Stimulated activated naive B cell treated with anti-CD40 and anti-IgM and Interleukin-4, amounts not matched to agents 10 μg/mL and 1 μg/mL and 100 μg/mL, for 72 hours (primary cell): ENCODE measurements around the gene JMJD8.

ENCODE experiments used
- ATAC-seq, 2 donors: fragments of 150-1000 bp; cut with Tn5 transposase; replicated peaks; 2 replicates each; pipeline ENCODE4 v1.10.0; 2021; ENCODE audit warnings: moderate library complexity in 1 of 2
- DNase-seq: peaks from one replicate; pipeline ENCODE4 v3.0.0; 2021
- H3K27ac Mint-ChIP-seq: one replicate; pipeline ENCODE4 v1.8.0; 2022; ENCODE audit warnings: mild to moderate bottlenecking, mixed read lengths
- H3K27me3 Mint-ChIP-seq, 2 donors: one replicate each; pipeline ENCODE4 v1.8.0; 2022; ENCODE audit warnings: mixed read lengths in 2 of 2
- H3K36me3 Mint-ChIP-seq, 2 donors: one replicate each; pipeline ENCODE4 v1.8.0; 2022; ENCODE audit warnings: mixed read lengths in 2 of 2, mild to moderate bottlenecking in 1 of 2
- H3K4me1 Mint-ChIP-seq, 2 donors: one replicate each; pipeline ENCODE4 v1.8.0; 2022; ENCODE audit warnings: mixed read lengths in 2 of 2, mild to moderate bottlenecking in 1 of 2
- H3K4me3 Mint-ChIP-seq, 2 donors: one replicate each; pipeline ENCODE4 v1.8.0; 2022; ENCODE audit warnings: mild to moderate bottlenecking in 2 of 2, mixed read lengths in 2 of 2, moderate library complexity in 1 of 2
- H3K9me3 Mint-ChIP-seq, 2 donors: one replicate each; pipeline ENCODE4 v1.8.0; 2022; ENCODE audit warnings: mixed read lengths in 2 of 2, mild to moderate bottlenecking in 1 of 2

Gene JMJD8

DNA sequence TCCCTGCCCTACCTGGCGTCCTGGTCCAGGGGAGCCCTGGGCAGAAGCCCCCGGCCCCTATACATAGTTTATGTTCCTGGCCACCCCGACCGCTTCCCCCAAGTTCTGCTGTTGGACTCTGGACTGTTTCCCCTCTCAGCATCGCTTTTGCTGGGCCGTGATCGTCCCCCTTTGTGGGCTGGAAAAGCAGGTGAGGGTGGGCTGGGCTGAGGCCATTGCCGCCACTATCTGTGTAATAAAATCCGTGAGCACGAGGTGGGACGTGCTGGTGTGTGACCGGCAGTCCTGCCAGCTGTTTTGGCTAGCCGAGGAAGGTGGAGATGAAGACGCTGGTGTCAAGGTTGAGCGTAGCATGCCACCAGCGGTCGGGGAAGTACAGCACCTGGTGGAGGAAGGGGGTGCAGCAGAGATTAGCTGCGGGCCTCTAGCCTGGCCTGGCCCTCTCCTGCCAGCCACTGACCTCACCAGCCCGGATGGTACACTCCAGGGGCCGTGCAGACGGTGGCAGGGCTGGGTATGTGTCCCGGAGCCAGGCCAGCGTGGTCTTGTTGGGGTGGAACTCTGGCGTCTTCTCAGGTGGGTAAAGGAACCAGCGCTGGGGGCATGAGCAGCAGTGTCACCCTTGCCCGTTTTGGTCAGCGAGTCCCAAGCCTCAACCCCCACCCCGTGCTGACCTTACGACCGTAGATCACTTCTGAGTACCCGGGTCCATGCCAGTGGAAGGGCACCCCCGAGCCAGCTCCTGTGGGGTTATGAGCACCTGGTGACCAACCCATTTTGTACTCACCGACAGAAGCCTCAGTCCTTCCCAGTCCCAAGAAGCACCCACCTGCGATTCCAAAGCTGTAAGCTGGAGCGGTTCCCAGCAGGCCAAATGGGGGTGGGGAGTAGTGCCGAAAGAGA is 1.4 kb downstream of the JMJD8 start:
- Mint-ChIP-seq H3K27ac (peak overlapping the region; percentile 54), H3K27me3 (peaks cover 0 to 4% of the 10 kb centered on the region in 2 donors), H3K36me3 (peaks cover 23 to 47% of the 10 kb centered on the region in 2 donors), H3K4me1 (peaks cover 27 to 60% of the 10 kb centered on the region in 2 donors), H3K4me3 (peak overlapping the region; percentile 85 to 91), H3K9me3 (no peaks in the 10 kb centered on the region)
- DNase-seq (no peak), ATAC-seq (no peak)

DNA sequence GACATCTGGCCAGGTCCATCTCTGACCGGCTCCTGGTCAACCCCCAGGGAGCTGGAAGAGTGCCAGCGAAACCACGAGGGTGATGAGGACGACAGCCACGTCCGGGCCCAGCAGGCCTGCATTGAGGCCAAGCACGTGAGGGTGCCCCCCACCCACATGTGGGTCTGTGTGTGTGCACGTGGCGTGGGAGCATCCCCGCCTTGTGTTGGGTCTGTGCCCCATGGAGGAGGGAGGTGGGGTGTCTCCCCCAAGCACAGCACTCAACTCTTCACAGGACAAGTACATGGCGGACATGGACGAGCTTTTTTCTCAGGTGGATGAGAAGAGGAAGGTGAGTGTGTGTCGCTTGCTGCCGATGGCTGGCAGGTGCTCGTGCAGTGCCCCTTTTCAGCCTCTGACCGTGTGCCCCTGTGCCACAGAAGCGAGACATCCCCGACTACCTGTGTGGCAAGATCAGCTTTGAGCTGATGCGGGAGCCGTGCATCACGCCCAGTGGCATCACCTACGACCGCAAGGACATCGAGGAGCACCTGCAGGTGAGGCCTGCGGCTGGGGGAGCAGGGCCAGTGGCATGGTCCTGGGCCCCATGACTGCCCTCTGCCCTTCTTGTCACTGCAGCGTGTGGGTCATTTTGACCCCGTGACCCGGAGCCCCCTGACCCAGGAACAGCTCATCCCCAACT is 2.2 kb downstream of the JMJD8 start:
- H3K36me3 Mint-ChIP-seq = peaks cover 21 to 47% of the 10 kb centered on the region in 2 donors
- peak overlapping the region; percentile 78 to 91 for H3K4me3 Mint-ChIP-seq
- peak overlapping the region; percentile 79 for H3K27ac Mint-ChIP-seq
- peaks cover 29 to 60% of the 10 kb centered on the region in 2 donors for H3K4me1 Mint-ChIP-seq
- ATAC-seq (no peak), DNase-seq (no peak)
- H3K27me3 Mint-ChIP-seq = peaks cover 2 to 13% of the 10 kb centered on the region in 2 donors
- H3K9me3 Mint-ChIP-seq = no peaks in the 10 kb centered on the region

DNA sequence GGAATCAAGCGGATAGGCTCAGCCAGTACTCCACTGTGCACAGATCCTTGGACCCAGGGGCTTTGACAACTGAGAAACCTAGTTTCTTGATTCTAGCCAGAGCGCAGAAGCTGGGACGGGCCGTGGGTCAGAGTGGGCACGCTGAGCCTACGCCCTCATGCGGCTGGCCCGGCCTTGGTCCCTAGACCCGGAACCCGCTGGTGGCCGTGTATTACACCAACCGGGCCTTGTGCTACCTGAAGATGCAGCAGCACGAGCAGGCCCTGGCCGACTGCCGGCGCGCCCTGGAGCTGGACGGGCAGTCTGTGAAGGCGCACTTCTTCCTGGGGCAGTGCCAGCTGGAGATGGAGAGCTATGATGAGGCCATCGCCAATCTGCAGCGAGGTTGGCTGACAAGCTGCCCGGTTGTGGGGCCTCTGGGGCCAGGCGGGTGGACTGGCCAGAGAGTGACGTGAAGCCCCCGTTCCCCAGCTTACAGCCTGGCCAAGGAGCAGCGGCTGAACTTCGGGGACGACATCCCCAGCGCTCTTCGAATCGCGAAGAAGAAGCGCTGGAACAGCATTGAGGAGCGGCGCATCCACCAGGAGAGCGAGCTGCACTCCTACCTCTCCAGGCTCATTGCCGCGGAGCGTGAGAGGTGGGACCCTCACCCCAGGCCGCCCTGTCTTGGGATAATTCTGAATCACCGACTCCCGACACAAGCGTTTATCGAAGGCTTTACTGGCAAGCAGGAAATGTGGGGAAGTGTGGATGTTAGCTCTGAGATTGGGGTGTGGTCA is 3.0 kb downstream of the JMJD8 start:
- Mint-ChIP-seq H3K27ac (peak overlapping the region; percentile 79), H3K9me3 (no peaks in the 10 kb centered on the region), H3K4me1 (peaks cover 30 to 58% of the 10 kb centered on the region in 2 donors), H3K4me3 (peak overlapping the region; percentile 78 to 91), H3K27me3 (peaks cover 6 to 16% of the 10 kb centered on the region in 2 donors), H3K36me3 (peaks cover 21 to 43% of the 10 kb centered on the region in 2 donors)
- no peak for DNase-seq
- no peak for ATAC-seq

DNA sequence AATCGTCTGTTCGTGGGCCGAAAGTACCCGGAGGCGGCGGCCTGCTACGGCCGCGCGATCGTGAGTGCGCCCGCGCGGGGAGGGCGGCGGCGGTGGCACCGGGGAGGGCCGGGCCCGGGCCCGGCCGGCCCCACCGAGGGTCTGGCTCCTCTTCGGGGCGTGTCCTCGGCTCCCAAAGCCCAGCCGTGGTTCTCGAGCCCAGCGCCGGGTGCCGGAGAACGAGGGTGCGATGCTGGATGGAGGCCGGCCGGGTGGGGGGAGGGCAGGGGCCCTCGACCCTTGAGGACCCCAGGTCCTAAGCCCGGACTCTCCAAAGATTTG is 3.5 kb downstream of the JMJD8 start:
- H3K27ac Mint-ChIP-seq = no peak overlapping the region
- no peak for DNase-seq
- peaks cover 29 to 52% of the 10 kb centered on the region in 2 donors for H3K4me1 Mint-ChIP-seq
- H3K27me3 Mint-ChIP-seq = peaks cover 6 to 16% of the 10 kb centered on the region in 2 donors
- H3K4me3 Mint-ChIP-seq = peak overlapping the region; percentile 89 to 91
- no peak for ATAC-seq
- peaks cover 21 to 37% of the 10 kb centered on the region in 2 donors for H3K36me3 Mint-ChIP-seq
- no peaks in the 10 kb centered on the region for H3K9me3 Mint-ChIP-seq

DNA sequence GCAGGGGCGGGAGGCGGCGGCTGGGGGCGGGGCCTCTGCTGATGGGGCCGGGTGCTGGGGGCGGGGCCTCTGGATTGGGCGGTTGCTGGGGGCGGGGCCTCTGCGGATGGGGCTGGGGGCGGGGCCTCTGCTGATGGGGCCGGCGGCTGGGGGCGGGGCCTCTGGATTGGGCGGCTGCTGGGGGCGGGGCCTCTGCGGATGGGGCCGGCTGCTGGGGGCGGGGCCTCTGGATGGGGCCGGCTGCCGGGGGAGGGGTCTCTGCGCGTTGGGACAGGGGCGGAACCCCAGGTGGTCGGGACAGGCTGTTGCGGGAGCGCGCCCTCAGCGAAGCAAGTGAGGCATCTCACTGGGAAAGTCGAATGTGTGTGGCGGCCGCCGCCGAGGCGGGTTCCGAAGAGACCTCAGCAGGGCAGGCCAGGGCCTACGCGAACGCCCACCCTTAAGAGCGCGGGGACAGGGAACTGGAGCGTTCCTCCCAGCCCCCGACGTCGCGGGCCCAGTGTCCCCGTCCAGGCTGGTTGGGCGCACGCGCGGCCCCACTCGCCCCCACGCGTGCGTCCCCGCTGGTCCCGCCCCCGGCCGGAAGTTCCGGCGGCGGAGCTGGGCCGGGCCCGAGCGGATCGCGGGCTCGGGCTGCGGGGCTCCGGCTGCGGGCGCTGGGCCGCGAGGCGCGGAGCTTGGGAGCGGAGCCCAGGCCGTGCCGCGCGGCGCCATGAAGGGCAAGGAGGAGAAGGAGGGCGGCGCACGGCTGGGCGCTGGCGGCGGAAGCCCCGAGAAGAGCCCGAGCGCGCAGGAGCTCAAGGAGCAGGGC is 4.1 kb downstream of the JMJD8 start, which contains the start of gene STUB1:
Gene STUB1, plus strand, starts transcription at position 597 of the 811 bp plus-strand sequence. Its CDS starts 116 bp downstream, at position 713.
- Mint-ChIP-seq H3K27me3 (peaks cover 10 to 21% of the 10 kb centered on the region in 2 donors), H3K4me3 (peak within 1 kb of the TSS; percentile 89 to 91)
- ATAC-seq = peak; percentile 53 to 64

DNA sequence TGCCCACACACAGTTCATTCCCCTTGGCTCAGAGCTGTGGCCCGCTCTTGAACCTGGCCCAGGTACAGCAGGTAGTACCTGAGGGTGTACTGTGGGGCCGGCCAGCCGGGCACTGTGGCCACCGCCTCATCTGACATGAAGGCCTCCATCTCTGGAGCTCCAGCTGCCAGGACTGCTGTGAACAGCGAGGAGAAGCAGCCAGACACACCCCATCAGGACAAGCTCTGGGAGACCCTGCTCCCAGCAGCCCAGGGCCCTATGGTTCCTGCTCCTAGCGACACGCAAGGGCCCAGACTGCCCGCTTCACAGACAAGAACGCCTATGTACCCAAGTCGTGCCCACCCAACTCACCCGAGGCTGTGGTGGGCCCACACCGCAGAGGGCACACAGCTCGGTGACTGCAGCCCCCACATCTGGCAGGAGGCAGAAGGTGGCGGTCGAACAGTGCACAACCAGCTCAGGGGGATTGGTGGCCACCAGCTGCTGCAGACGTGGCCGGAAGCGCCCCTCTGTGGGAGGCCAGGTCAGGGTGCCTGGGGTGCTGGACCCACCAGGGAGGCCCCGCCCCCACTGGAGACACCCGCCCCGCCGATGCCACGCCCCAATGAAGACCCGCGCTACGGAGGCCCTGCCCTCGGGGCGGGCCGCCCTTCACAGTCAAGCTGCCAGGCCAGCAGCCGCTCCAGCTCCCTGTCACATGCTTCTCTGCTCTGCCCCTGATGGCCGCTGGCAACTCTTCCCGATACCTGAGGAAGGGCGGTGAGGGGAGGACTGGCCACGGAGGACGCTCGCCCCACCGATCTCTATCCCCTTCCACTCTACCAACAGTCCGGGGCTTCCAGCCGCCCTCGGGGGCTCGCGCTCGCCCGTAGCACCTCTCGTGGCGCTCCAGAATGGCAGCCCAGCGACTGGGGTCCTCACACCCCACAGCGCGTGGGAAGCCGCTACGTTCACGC is 5.0 kb downstream of the JMJD8 start:
- ATAC-seq (peak; percentile 12 to 15), DNase-seq (peak; percentile 30)
- H3K27ac Mint-ChIP-seq = peak overlapping the region; percentile 82
- peaks cover 22 to 35% of the 10 kb centered on the region in 2 donors for H3K36me3 Mint-ChIP-seq
- H3K4me3 Mint-ChIP-seq = peak overlapping the region; percentile 88 to 91
- peaks cover 13 to 25% of the 10 kb centered on the region in 2 donors for H3K27me3 Mint-ChIP-seq
- no peaks in the 10 kb centered on the region for H3K9me3 Mint-ChIP-seq
- peaks cover 34 to 51% of the 10 kb centered on the region in 2 donors for H3K4me1 Mint-ChIP-seq

More for the DNA sequence above, 4.1 kb downstream of the JMJD8 start, which contains the start of gene STUB1:
- peaks cover 33 to 55% of the 10 kb centered on the region in 2 donors for H3K4me1 Mint-ChIP-seq
- peak; percentile 83 for DNase-seq
- peak within 1 kb of the TSS; percentile 94 for H3K27ac Mint-ChIP-seq
- peaks cover 21 to 36% of the 10 kb centered on the region in 2 donors for H3K36me3 Mint-ChIP-seq
- H3K9me3 Mint-ChIP-seq = no peaks in the 10 kb centered on the region

DNA sequence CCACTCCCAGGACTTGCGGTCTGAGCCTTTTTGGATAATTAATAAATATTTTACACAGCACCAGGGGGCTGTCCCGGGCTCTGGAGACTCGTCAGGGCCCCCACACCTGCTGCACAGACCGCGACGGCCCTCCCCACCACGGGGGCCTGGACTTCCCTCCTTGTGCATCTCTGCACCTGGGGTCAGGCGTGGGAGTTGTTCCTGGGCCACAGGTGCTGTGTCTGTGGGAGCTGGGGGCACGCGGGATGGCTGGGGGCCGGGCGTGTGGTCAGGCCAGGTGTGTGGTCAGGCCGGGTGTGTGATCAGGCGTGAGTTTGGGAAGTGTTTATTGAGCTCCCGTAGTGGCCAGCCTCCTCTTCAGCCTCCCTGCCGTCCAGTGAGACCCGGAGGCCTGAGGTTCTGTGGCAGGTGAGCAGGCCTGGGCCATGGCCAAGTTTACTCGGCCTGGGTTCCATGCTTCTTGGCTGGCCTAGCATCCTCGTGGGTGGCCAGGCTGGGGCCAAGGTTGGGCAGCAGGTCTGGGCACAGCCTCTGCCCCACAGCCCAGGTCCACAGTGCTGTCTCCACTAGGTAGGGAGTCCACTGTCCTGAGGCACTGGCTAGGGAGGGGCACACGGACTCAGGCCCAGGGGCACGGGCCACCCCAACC is 5.8 kb downstream of the JMJD8 start:
- no peaks in the 10 kb centered on the region for H3K9me3 Mint-ChIP-seq
- H3K4me3 Mint-ChIP-seq = peak overlapping the region in 1 of 2 donors; percentile 44
- peaks cover 31 to 46% of the 10 kb centered on the region in 2 donors for H3K4me1 Mint-ChIP-seq
- no peak for DNase-seq
- H3K27me3 Mint-ChIP-seq = peaks cover 13 to 25% of the 10 kb centered on the region in 2 donors
- no peak for ATAC-seq
- H3K36me3 Mint-ChIP-seq = peaks cover 22 to 36% of the 10 kb centered on the region in 2 donors
- no peak overlapping the region for H3K27ac Mint-ChIP-seq

DNA sequence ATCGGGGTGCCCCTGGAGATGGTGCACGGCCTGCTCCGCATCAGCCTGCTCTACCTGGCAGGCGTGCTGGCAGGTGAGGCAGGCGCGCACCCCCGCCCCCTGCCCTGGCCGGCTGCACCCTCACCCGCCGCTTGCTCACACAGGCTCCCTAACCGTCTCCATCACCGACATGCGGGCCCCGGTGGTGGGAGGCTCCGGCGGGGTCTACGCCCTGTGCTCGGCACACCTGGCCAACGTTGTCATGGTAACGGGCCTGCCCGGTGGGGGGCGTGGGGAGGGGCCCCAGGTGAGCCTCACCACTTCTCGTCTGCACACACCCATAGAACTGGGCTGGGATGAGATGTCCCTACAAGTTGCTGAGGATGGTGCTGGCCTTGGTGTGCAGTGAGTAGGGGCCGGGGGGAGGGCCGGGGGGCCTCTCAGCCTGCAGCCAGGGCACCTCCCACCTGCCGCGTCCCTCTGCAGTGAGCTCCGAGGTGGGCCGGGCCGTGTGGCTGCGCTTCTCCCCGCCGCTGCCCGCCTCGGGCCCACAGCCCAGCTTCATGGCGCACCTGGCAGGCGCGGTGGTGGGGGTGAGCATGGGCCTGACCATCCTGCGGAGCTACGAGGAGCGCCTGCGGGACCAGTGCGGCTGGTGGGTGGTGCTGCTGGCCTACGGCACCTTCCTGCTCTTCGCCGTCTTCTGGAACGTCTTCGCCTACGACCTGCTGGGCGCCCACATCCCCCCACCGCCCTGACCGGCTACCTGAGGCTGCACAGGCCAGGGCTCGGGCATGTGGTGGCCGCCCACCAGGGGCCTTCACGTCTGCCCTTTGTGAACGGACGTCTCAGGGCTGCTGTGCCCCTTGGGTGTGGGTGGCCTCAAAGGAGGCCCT is 6.6 kb downstream of the JMJD8 start:
- DNase-seq (no peak), ATAC-seq (no peak)
- H3K4me3 Mint-ChIP-seq = no peak overlapping the region
- no peak overlapping the region for H3K27ac Mint-ChIP-seq
- no peaks in the 10 kb centered on the region for H3K9me3 Mint-ChIP-seq
- H3K27me3 Mint-ChIP-seq = peaks cover 13 to 25% of the 10 kb centered on the region in 2 donors
- peaks cover 24 to 34% of the 10 kb centered on the region in 2 donors for H3K36me3 Mint-ChIP-seq
- peaks cover 29 to 38% of the 10 kb centered on the region in 2 donors for H3K4me1 Mint-ChIP-seq

DNA sequence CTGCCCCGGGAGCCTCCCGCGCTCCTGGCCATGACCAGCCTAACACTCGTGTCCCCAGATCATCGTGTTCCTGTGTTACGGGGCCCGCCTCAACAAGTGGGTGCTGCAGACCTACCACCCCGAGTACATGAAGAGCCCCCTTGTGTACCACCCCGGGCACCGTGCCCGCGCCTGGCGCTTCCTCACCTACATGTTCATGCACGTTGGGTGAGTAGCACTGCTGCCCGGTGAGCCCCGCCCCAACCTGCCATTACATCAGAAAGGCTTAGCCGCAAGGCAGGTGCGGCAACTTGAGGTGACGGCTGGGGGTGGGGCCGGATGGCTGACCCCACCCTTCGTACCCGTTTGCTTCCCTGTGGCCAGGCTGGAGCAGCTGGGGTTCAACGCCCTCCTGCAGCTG is 7.2 kb downstream of the JMJD8 start:
- H3K36me3 Mint-ChIP-seq = peaks cover 21 to 30% of the 10 kb centered on the region in 2 donors
- ATAC-seq (no peak), DNase-seq (no peak)
- H3K9me3 Mint-ChIP-seq = no peaks in the 10 kb centered on the region
- H3K27ac Mint-ChIP-seq = no peak overlapping the region
- H3K4me3 Mint-ChIP-seq = no peak overlapping the region
- H3K27me3 Mint-ChIP-seq = peaks cover 13 to 25% of the 10 kb centered on the region in 2 donors
- peaks cover 26 to 31% of the 10 kb centered on the region in 2 donors for H3K4me1 Mint-ChIP-seq

DNA sequence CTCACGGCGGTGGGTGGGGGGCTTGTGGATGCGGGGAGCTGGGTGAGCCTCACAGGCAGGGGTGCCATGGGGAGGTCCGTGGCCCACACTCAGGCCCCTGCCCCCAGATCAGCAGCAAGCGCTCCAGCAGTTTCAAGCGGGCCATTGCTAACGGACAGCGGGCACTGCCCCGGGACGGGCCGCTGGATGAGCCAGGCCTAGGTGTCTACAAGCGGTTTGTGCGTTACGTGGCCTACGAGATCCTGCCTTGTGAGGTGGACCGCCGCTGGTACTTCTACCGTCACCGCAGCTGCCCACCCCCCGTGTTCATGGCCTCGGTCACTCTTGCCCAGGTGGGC is 7.6 kb downstream of the JMJD8 start:
- Mint-ChIP-seq H3K27ac (no peak overlapping the region), H3K4me1 (peaks cover 22 to 28% of the 10 kb centered on the region in 2 donors), H3K4me3 (no peak overlapping the region), H3K36me3 (peaks cover 20 to 29% of the 10 kb centered on the region in 2 donors), H3K27me3 (peaks cover 13 to 25% of the 10 kb centered on the region in 2 donors), H3K9me3 (no peaks in the 10 kb centered on the region)
- ATAC-seq (no peak), DNase-seq (no peak)

DNA sequence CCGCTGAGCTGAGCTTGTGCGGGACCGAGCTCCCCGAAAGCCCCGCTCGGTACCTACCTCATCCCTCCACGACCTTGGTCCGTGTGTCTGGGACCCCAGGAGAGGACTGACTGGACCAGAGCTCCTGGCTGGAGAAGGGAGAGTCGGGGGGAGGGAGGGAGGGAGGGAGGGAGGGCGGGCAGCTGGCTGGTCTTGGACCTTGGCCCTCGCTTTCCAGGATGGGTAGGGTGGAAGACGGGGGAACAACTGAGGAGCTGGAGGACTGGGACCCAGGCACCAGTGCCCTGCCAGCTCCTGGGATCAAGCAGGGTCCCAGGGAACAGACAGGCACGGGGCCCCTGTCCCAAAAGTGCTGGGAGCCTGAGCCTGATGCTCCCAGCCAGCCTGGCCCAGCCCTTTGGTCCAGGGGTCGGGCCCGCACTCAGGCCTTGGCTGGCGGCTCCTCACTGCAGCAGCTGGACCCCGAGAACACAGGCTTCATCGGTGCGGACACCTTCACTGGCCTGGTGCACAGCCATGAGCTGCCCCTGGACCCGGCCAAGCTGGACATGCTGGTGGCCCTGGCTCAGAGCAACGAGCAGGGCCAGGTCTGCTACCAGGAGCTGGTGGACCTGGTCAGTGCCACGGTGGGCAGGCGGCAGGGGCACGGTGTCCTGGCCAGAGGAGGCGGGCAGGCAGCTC is 8.1 kb downstream of the JMJD8 start:
- DNase-seq (no peak), ATAC-seq (no peak)
- peaks cover 18 to 23% of the 10 kb centered on the region in 2 donors for H3K4me1 Mint-ChIP-seq
- peaks cover 15 to 30% of the 10 kb centered on the region in 2 donors for H3K36me3 Mint-ChIP-seq
- H3K27ac Mint-ChIP-seq = no peak overlapping the region
- H3K27me3 Mint-ChIP-seq = peaks cover 13 to 25% of the 10 kb centered on the region in 2 donors
- H3K4me3 Mint-ChIP-seq = no peak overlapping the region
- no peaks in the 10 kb centered on the region for H3K9me3 Mint-ChIP-seq
